MM.1S (cell line): ENCODE data around the gene PPM1K.

Source experiments
- DNase-seq: peaks from one replicate; pipeline ENCODE4 v3.0.0-alpha.2; 2015
- H2AFZ ChIP-seq: fragments of 300-600 bp; sonication (generic); 2 replicates; pipeline ENCODE4 v1.6.0; 2016; ENCODE audit warnings: antibody characterized with exemption, low read length
- H3F3A ChIP-seq: fragments of 300-600 bp; sonication (generic); 2 replicates; pipeline ENCODE4 v1.6.1; 2016; ENCODE audit warnings: mild to moderate bottlenecking, antibody characterized with exemption, low read length, moderate library complexity, mixed read lengths; ENCODE audit not compliant: insufficient read depth
- H3K27ac ChIP-seq: fragments of 300-600 bp; sonication (generic); 2 replicates; pipeline ENCODE4 v1.5.1; 2016; ENCODE audit warnings: mild to moderate bottlenecking, low read length
- H3K27me3 ChIP-seq: fragments of 300-600 bp; sonication (generic); replicated peaks from 2 replicates; pipeline ENCODE4 v1.6.0; 2016; ENCODE audit warnings: low read length; ENCODE audit not compliant: insufficient read depth
- H3K36me3 ChIP-seq: fragments of 300-600 bp; sonication (generic); replicated peaks from 2 replicates; pipeline ENCODE4 v1.6.1; 2016; ENCODE audit warnings: mild to moderate bottlenecking, low read length, mixed read lengths; ENCODE audit not compliant: insufficient read depth
- H3K4me1 ChIP-seq: fragments of 300-600 bp; sonication (generic); 2 replicates; pipeline ENCODE4 v1.6.1; 2016; ENCODE audit warnings: low read length, mixed read lengths
- H3K4me2 ChIP-seq: fragments of 300-600 bp; sonication (generic); 2 replicates; pipeline ENCODE4 v1.6.0; 2016; ENCODE audit warnings: low read depth, low read length
- H3K4me3 ChIP-seq: fragments of 300-600 bp; sonication (generic); 2 replicates; pipeline ENCODE4 v1.5.1; 2016; ENCODE audit warnings: low read length, mixed read lengths
- H3K79me2 ChIP-seq: fragments of 300-600 bp; sonication (generic); 2 replicates; pipeline ENCODE4 v1.6.1; 2016; ENCODE audit warnings: mixed run types, low read length, mixed read lengths
- H3K9ac ChIP-seq: fragments of 300-600 bp; sonication (generic); 2 replicates; pipeline ENCODE4 v1.6.1; 2016; ENCODE audit warnings: low read length, mixed read lengths
- H3K9me2 ChIP-seq: fragments of 300-600 bp; sonication (generic); replicated peaks from 2 replicates; pipeline ENCODE4 v1.6.1; 2016; ENCODE audit warnings: mild to moderate bottlenecking, low read length, mixed read lengths; ENCODE audit not compliant: insufficient read depth
- H3K9me3 ChIP-seq: fragments of 300-600 bp; sonication (generic); replicated peaks from 2 replicates; pipeline ENCODE4 v1.6.1; 2016; ENCODE audit warnings: mild to moderate bottlenecking, low read length, mixed read lengths; ENCODE audit not compliant: insufficient read depth
- H4K20me1 ChIP-seq: fragments of 300-600 bp; sonication (generic); 2 replicates; pipeline ENCODE4 v1.6.1; 2016; ENCODE audit warnings: mild to moderate bottlenecking, low read length, moderate library complexity, mixed read lengths; ENCODE audit not compliant: insufficient read depth
- CTCF ChIP-seq: fragments of 300-600 bp; sonication (generic); IDR thresholded peaks from 2 replicates; pipeline ENCODE4 v1.5.1; 2016; ENCODE audit warnings: antibody characterized with exemption, low read length, mixed read lengths
- EZH2 ChIP-seq: fragments of 300-600 bp; sonication (generic); optimal IDR thresholded peaks from 2 replicates; pipeline ENCODE3; 2017; ENCODE audit warnings: low read depth, mild to moderate bottlenecking, antibody characterized with exemption, low read length, mixed read lengths
- EZH2phosphoT487 ChIP-seq: fragments of 300-600 bp; sonication (generic); IDR thresholded peaks from 2 replicates; pipeline ENCODE4 v1.6.1; 2018; ENCODE audit warnings: antibody characterized with exemption, low read length

The PPM1K gene

GRCh38 chr4:88291003-88291402, 6.6 kb upstream of the PPM1K start:
- Histone ChIP-seq H3K27me3 (no peaks in the 10 kb centered on the region), H3K4me2 (no peak overlapping the region), H2AFZ (no peak overlapping the region), H3K4me1 (no peaks in the 10 kb centered on the region), H3K9ac (no peak overlapping the region), H3K36me3 (no peaks in the 10 kb centered on the region), H3K79me2 (no peaks in the 10 kb centered on the region), H4K20me1 (no peaks in the 10 kb centered on the region), H3K9me2 (no peaks in the 10 kb centered on the region), H3K9me3 (no peaks in the 10 kb centered on the region), H3F3A (no peaks in the 10 kb centered on the region), H3K4me3 (no peak overlapping the region), H3K27ac (no peak overlapping the region)
- no peak for TF ChIP-seq EZH2phosphoT487
- TF ChIP-seq EZH2: no peak
- no peak for TF ChIP-seq CTCF
- no peak for DNase-seq

GRCh38 chr4:88286897-88287296, 2.5 kb upstream of the PPM1K start:
- no peak overlapping the region for H3K4me3 ChIP-seq
- H3K79me2 ChIP-seq: peaks cover 18% of the 10 kb centered on the region
- H3K36me3 ChIP-seq: no peaks in the 10 kb centered on the region
- H3K9me2 ChIP-seq: no peaks in the 10 kb centered on the region
- H4K20me1 ChIP-seq: no peaks in the 10 kb centered on the region
- H3K27ac ChIP-seq: no peak overlapping the region
- no peak overlapping the region for H2AFZ ChIP-seq
- no peak overlapping the region for H3K9ac ChIP-seq
- no peak for DNase-seq
- TF ChIP-seq CTCF (no peak), EZH2 (no peak), EZH2phosphoT487 (no peak)
- no peak overlapping the region for H3K4me2 ChIP-seq
- no peaks in the 10 kb centered on the region for H3K27me3 ChIP-seq
- peaks cover 7% of the 10 kb centered on the region; the same call in 1 of the 2 replicates for H3K4me1 ChIP-seq
- no peaks in the 10 kb centered on the region for H3K9me3 ChIP-seq
- peaks cover 25% of the 10 kb centered on the region for H3F3A ChIP-seq

GRCh38 chr4:88285235-88285653, 883 bp upstream of the PPM1K start:
- no peak for TF ChIP-seq EZH2phosphoT487
- no peak for TF ChIP-seq EZH2
- no peak for TF ChIP-seq CTCF
- no peaks in the 10 kb centered on the region for H3K36me3 ChIP-seq
- H3K4me2 ChIP-seq: peak overlapping the region; percentile 94
- no peaks in the 10 kb centered on the region for H4K20me1 ChIP-seq
- peaks cover 14% of the 10 kb centered on the region; the same call in 1 of the 2 replicates for H3K4me1 ChIP-seq
- no peaks in the 10 kb centered on the region for H3K9me2 ChIP-seq
- H3K27me3 ChIP-seq: no peaks in the 10 kb centered on the region
- peaks cover 34% of the 10 kb centered on the region for H3K79me2 ChIP-seq
- H3K9ac ChIP-seq: peak overlapping the region; percentile 32; the same call in 1 of the 2 replicates
- peak overlapping the region; percentile 74 for H3K4me3 ChIP-seq
- peak overlapping the region; percentile 73 for H3K27ac ChIP-seq
- H3F3A ChIP-seq: peaks cover 25% of the 10 kb centered on the region
- DNase-seq: no peak
- H3K9me3 ChIP-seq: no peaks in the 10 kb centered on the region
- peak overlapping the region; percentile 74 for H2AFZ ChIP-seq
